Neural cell (in vitro differentiated cells): Measurements from ENCODE around the gene HBEGF. TPM values are rescaled to one million over a fixed set of nuclear protein-coding genes. Genes with fewer than 3 reads are reported as not detected.

Experiments used
- H2AFZ ChIP-seq: fragments of 200-600, 300-800 bp; sonication (generic), shearing (Covaris generic); 2 replicates; pipeline ENCODE4 v1.6.0; 2014; ENCODE audit warnings: low read depth, mild to moderate bottlenecking, antibody characterized with exemption, low read length, moderate library complexity
- H3F3A ChIP-seq: fragments of 200-600 bp; shearing (Covaris generic); 2 replicates; pipeline ENCODE4 v1.6.1; 2016; ENCODE audit warnings: mild to moderate bottlenecking, moderate library complexity, mixed read lengths, antibody characterized with exemption, low read length; ENCODE audit not compliant: insufficient read depth, poor library complexity, severe bottlenecking
- H3K27ac ChIP-seq: fragments of 200-600, 300-800 bp; sonication (generic), shearing (Covaris generic); 2 replicates; pipeline ENCODE4 v1.5.1; 2014; ENCODE audit warnings: mild to moderate bottlenecking, low read length, moderate library complexity
- H3K27me3 ChIP-seq: fragments of 300-800, 200-600 bp; sonication (generic), shearing (Covaris generic); 2 replicates; pipeline ENCODE4 v1.6.0; 2014; ENCODE audit warnings: mild to moderate bottlenecking, low read depth, low read length, moderate library complexity; ENCODE audit not compliant: insufficient read depth
- H3K36me3 ChIP-seq: fragments of 300-800, 200-600 bp; sonication (generic), shearing (Covaris generic); 2 replicates; pipeline ENCODE4 v1.5.1; 2014; ENCODE audit warnings: mild to moderate bottlenecking, antibody characterized with exemption, low read length, moderate library complexity; ENCODE audit not compliant: insufficient read depth
- H3K4me2 ChIP-seq: fragments of 300-800, 200-600 bp; sonication (generic), shearing (Covaris generic); 2 replicates; pipeline ENCODE4 v1.6.0; 2014; ENCODE audit warnings: mild to moderate bottlenecking, low read length
- H3K4me3 ChIP-seq: fragments of 300-800, 200-600 bp; sonication (generic), shearing (Covaris generic); 2 replicates; pipeline ENCODE4 v1.5.1; 2014; ENCODE audit warnings: mild to moderate bottlenecking, low read length, moderate library complexity
- H3K79me2 ChIP-seq: fragments of 200-600 bp; shearing (Covaris generic); replicated peaks from 2 replicates; pipeline ENCODE4 v1.6.0; 2014; ENCODE audit warnings: mild to moderate bottlenecking, low read length, moderate library complexity; ENCODE audit not compliant: insufficient read depth
- H3K9ac ChIP-seq: fragments of 300-800, 200-600 bp; sonication (generic), shearing (Covaris generic); 2 replicates; pipeline ENCODE4 v1.6.1; 2016; ENCODE audit warnings: mild to moderate bottlenecking, low read length, mixed read lengths
- H3K9me2 ChIP-seq: fragments of 200-600 bp; shearing (Covaris generic); 2 replicates; pipeline ENCODE4 v1.6.1; 2016; ENCODE audit warnings: mild to moderate bottlenecking, low read length, mixed read lengths; ENCODE audit not compliant: insufficient read depth
- H3K9me3 ChIP-seq: fragments of 200-600, 300-800 bp; sonication (generic), shearing (Covaris generic); 2 replicates; pipeline ENCODE4 v1.6.1; 2016; ENCODE audit warnings: mild to moderate bottlenecking, mixed run types, low read length, moderate library complexity, mixed read lengths
- H4K20me1 ChIP-seq: fragments of 200-600 bp; shearing (Covaris generic); 2 replicates; pipeline ENCODE4 v1.6.1; 2016; ENCODE audit warnings: mild to moderate bottlenecking, mixed run types; ENCODE audit not compliant: insufficient read depth
- EP300 ChIP-seq: fragments of 450-650 bp; conservative IDR thresholded peaks from 2 replicates; pipeline ENCODE4 v1.6.1; 2014; ENCODE audit warnings: antibody characterized with exemption, mild to moderate bottlenecking, moderate library complexity; ENCODE audit not compliant: poor library complexity, severe bottlenecking
- EZH2 ChIP-seq: fragments of 200-600, 300-800 bp; shearing (Covaris generic), sonication (generic); IDR thresholded peaks from 2 replicates; pipeline ENCODE4 v1.6.1; 2014; ENCODE audit warnings: antibody characterized with exemption, low read length, borderline replicate concordance, mild to moderate bottlenecking; ENCODE audit not compliant: insufficient read depth, poor library complexity, severe bottlenecking
- MXI1 ChIP-seq: fragments of 450-650 bp; conservative IDR thresholded peaks from 2 replicates; pipeline ENCODE4 v1.6.1; 2014; ENCODE audit warnings: antibody characterized with exemption, mild to moderate bottlenecking; ENCODE audit not compliant: poor library complexity, severe bottlenecking
- POLR2AphosphoS5 ChIP-seq: IDR thresholded peaks from 2 replicates; pipeline ENCODE4 v1.6.1; 2012
- RAD21 ChIP-seq: fragments of 450-650 bp; conservative IDR thresholded peaks from 2 replicates; pipeline ENCODE4 v1.6.1; 2014; ENCODE audit warnings: antibody characterized with exemption, mild to moderate bottlenecking, moderate library complexity
- SMC3 ChIP-seq: fragments of 450-650 bp; conservative IDR thresholded peaks from 2 replicates; pipeline ENCODE4 v1.6.1; 2014; ENCODE audit warnings: antibody characterized with exemption, mild to moderate bottlenecking, moderate library complexity; ENCODE audit not compliant: poor library complexity
- TAF1 ChIP-seq: IDR thresholded peaks from 2 replicates; pipeline ENCODE4 v1.6.1; 2012; ENCODE audit warnings: low read depth
- polyA plus RNA-seq: library from polyadenylated mRNA; depleted of rRNA; stranded (reverse); fragments of >200 nt; gene quantifications from 2 replicates; pipeline ENCODE4 v1.2.3, GENCODE V29; 2014
- TF ChIP-seq, protein P1 (sequence below): fragments of 450-650 bp; IDR thresholded peaks from 2 replicates; pipeline ENCODE4 v1.5.1; 2014; ENCODE audit warnings: antibody characterized with exemption, mild to moderate bottlenecking, moderate library complexity; ENCODE audit not compliant: poor library complexity, severe bottlenecking
- TF ChIP-seq, protein P2 (sequence below): IDR thresholded peaks from 2 replicates; pipeline ENCODE4 v1.6.1; 2012; ENCODE audit warnings: borderline replicate concordance

HBEGF gene
- polyA plus RNA-seq, 1 donor from 2014 or later = 9.8 TPM

DNA sequence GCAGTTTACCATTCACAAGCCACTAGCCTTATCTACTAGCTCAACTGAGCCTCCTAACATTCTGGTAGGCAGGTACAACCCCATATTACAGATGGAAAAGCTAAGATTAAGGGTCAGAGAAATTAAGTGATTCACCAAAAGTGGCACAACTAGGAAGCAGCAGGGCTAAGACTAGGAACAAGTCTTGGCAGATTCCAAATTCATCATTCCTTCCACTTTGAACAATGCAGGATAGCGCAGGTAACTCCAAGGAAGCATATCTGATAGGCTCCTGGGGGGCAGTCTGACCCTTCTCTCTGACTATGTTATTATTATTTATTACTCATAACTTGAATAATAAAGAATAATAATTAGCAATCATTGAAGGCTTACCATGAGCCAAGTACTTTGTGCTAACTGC is 8.5 kb downstream of the HBEGF start:
- Histone ChIP-seq H3K36me3 (no peaks in the 10 kb centered on the region), H3K9me3 (no peaks in the 10 kb centered on the region), H3K27ac (no peak overlapping the region), H3K4me3 (no peak overlapping the region), H4K20me1 (no peaks in the 10 kb centered on the region), H3K79me2 (no peaks in the 10 kb centered on the region), H3F3A (no peaks in the 10 kb centered on the region), H3K4me2 (no peak overlapping the region), H2AFZ (no peak overlapping the region), H3K9me2 (no peaks in the 10 kb centered on the region), H3K27me3 (no peaks in the 10 kb centered on the region), H3K9ac (no peak overlapping the region)
- TF ChIP-seq RAD21 (no peak), EP300 (no peak), POLR2AphosphoS5 (no peak), SMC3 (no peak), MXI1 (no peak), TAF1 (no peak), EZH2 (no peak)
- TF ChIP-seq, protein P1, sequence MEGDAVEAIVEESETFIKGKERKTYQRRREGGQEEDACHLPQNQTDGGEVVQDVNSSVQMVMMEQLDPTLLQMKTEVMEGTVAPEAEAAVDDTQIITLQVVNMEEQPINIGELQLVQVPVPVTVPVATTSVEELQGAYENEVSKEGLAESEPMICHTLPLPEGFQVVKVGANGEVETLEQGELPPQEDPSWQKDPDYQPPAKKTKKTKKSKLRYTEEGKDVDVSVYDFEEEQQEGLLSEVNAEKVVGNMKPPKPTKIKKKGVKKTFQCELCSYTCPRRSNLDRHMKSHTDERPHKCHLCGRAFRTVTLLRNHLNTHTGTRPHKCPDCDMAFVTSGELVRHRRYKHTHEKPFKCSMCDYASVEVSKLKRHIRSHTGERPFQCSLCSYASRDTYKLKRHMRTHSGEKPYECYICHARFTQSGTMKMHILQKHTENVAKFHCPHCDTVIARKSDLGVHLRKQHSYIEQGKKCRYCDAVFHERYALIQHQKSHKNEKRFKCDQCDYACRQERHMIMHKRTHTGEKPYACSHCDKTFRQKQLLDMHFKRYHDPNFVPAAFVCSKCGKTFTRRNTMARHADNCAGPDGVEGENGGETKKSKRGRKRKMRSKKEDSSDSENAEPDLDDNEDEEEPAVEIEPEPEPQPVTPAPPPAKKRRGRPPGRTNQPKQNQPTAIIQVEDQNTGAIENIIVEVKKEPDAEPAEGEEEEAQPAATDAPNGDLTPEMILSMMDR = no peak
- TF ChIP-seq, protein P2, sequence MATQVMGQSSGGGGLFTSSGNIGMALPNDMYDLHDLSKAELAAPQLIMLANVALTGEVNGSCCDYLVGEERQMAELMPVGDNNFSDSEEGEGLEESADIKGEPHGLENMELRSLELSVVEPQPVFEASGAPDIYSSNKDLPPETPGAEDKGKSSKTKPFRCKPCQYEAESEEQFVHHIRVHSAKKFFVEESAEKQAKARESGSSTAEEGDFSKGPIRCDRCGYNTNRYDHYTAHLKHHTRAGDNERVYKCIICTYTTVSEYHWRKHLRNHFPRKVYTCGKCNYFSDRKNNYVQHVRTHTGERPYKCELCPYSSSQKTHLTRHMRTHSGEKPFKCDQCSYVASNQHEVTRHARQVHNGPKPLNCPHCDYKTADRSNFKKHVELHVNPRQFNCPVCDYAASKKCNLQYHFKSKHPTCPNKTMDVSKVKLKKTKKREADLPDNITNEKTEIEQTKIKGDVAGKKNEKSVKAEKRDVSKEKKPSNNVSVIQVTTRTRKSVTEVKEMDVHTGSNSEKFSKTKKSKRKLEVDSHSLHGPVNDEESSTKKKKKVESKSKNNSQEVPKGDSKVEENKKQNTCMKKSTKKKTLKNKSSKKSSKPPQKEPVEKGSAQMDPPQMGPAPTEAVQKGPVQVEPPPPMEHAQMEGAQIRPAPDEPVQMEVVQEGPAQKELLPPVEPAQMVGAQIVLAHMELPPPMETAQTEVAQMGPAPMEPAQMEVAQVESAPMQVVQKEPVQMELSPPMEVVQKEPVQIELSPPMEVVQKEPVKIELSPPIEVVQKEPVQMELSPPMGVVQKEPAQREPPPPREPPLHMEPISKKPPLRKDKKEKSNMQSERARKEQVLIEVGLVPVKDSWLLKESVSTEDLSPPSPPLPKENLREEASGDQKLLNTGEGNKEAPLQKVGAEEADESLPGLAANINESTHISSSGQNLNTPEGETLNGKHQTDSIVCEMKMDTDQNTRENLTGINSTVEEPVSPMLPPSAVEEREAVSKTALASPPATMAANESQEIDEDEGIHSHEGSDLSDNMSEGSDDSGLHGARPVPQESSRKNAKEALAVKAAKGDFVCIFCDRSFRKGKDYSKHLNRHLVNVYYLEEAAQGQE = no peak

- Histone ChIP-seq H3K9me2 (no peaks in the 10 kb centered on the region), H3K4me3 (no peak overlapping the region), H3K9ac (no peak overlapping the region), H3K27ac (no peak overlapping the region), H2AFZ (no peak overlapping the region), H4K20me1 (no peaks in the 10 kb centered on the region), H3K9me3 (no peaks in the 10 kb centered on the region), H3K27me3 (no peaks in the 10 kb centered on the region), H3K4me2 (no peak overlapping the region), H3K79me2 (no peaks in the 10 kb centered on the region), H3F3A (no peaks in the 10 kb centered on the region), H3K36me3 (no peaks in the 10 kb centered on the region)
- TF ChIP-seq SMC3 = no peak
- TF ChIP-seq, protein P1 = no peak
- TF ChIP-seq MXI1 = no peak
- TF ChIP-seq, protein P2 = no peak
- TF ChIP-seq TAF1 = no peak
- TF ChIP-seq RAD21 = no peak
- TF ChIP-seq POLR2AphosphoS5 = no peak
Measured at GRCh38 chr5:140336388-140336787, 10.0 kb downstream of the HBEGF start.
